ENCODE data around the gene PSMG4. TPM values are rescaled to one million over a fixed set of nuclear protein-coding genes. Genes with fewer than 3 reads are reported as not detected.

Gene PSMG4
- total RNA-seq, 3 donors from 2014 or later (not counting 1 experiment from before 2014, with no cell fraction given), result 8.3 to 15.3 (median 11.3) TPM

- Mint-ChIP-seq H3K9me3 (no peaks in the 10 kb centered on the region), H3K4me1 (no peaks in the 10 kb centered on the region), H3K27me3 (ENCODE audit: low read depth in 2 of 2) (peaks cover 12 to 36% of the 10 kb centered on the region in 2 donors), H3K4me3 (no peak overlapping the region), H3K27ac (no peak overlapping the region), H3K36me3 (no peaks in the 10 kb centered on the region)
- no peak for ATAC-seq
- DNase-seq, result no peak
- no peaks in the 10 kb centered on the region for H3K36me3 ChIP-seq (ENCODE audit: control insufficient read depth, insufficient read depth, low read length)
- intact Hi-C loops (cut with micrococcal nuclease), result no loop called here
- WGBS (ENCODE audit: insufficient coverage), result 73% methylated on average over 11 of the region's 11 CpGs
- no peaks in the 10 kb centered on the region for H3K4me1 ChIP-seq (ENCODE audit: control insufficient read depth, insufficient read depth, low read length)
- no peaks in the 10 kb centered on the region for H3K27me3 ChIP-seq (ENCODE audit: control insufficient read depth, insufficient read depth, low read length)
- H3K27ac ChIP-seq (ENCODE audit: low read length), result no peak overlapping the region
- no peak overlapping the region for H3K4me3 ChIP-seq (ENCODE audit: low read length)
- TF ChIP-seq, protein P1, sequence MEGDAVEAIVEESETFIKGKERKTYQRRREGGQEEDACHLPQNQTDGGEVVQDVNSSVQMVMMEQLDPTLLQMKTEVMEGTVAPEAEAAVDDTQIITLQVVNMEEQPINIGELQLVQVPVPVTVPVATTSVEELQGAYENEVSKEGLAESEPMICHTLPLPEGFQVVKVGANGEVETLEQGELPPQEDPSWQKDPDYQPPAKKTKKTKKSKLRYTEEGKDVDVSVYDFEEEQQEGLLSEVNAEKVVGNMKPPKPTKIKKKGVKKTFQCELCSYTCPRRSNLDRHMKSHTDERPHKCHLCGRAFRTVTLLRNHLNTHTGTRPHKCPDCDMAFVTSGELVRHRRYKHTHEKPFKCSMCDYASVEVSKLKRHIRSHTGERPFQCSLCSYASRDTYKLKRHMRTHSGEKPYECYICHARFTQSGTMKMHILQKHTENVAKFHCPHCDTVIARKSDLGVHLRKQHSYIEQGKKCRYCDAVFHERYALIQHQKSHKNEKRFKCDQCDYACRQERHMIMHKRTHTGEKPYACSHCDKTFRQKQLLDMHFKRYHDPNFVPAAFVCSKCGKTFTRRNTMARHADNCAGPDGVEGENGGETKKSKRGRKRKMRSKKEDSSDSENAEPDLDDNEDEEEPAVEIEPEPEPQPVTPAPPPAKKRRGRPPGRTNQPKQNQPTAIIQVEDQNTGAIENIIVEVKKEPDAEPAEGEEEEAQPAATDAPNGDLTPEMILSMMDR (IDR thresholded peaks at IDR 0.05), result no peak
- H3K9me3 ChIP-seq (ENCODE audit: control insufficient read depth, insufficient read depth, low read length), result no peaks in the 10 kb centered on the region
Measured at GRCh38 chr6:3309391-3310050, 50.8 kb downstream of the PSMG4 start.

GRCh38 chr6:3310051-3310448, 51.3 kb downstream of the PSMG4 start:
- intact Hi-C loops (cut with micrococcal nuclease), result no loop called here
- TF ChIP-seq, protein P1 (IDR thresholded peaks at IDR 0.05), result no peak
- no peaks in the 10 kb centered on the region for H3K9me3 ChIP-seq (ENCODE audit: control insufficient read depth, insufficient read depth, low read length)
- no peak for ATAC-seq
- DNase-seq, result no peak
- H3K27ac Mint-ChIP-seq, result no peak overlapping the region
- H3K36me3 Mint-ChIP-seq, result no peaks in the 10 kb centered on the region
- WGBS (ENCODE audit: insufficient coverage), result 88% methylated on average over 5 of the region's 6 CpGs
- no peak overlapping the region for H3K4me3 ChIP-seq (ENCODE audit: low read length)
- no peak overlapping the region for H3K4me3 Mint-ChIP-seq
- no peaks in the 10 kb centered on the region for H3K4me1 ChIP-seq (ENCODE audit: control insufficient read depth, insufficient read depth, low read length)
- no peaks in the 10 kb centered on the region for H3K36me3 ChIP-seq (ENCODE audit: control insufficient read depth, insufficient read depth, low read length)
- H3K27me3 ChIP-seq (ENCODE audit: control insufficient read depth, insufficient read depth, low read length), result no peaks in the 10 kb centered on the region
- no peaks in the 10 kb centered on the region for H3K9me3 Mint-ChIP-seq
- peaks cover 10 to 34% of the 10 kb centered on the region in 2 donors for H3K27me3 Mint-ChIP-seq (ENCODE audit: low read depth in 2 of 2)
- H3K4me1 Mint-ChIP-seq, result no peaks in the 10 kb centered on the region
- no peak overlapping the region for H3K27ac ChIP-seq (ENCODE audit: low read length)

GRCh38 chr6:3310703-3311102, 52.0 kb downstream of the PSMG4 start:
- Histone ChIP-seq H3K9me3 (ENCODE audit: control insufficient read depth, insufficient read depth, low read length) (no peaks in the 10 kb centered on the region), H3K4me1 (ENCODE audit: control insufficient read depth, insufficient read depth, low read length) (no peaks in the 10 kb centered on the region), H3K4me3 (ENCODE audit: low read length) (no peak overlapping the region), H3K27me3 (ENCODE audit: control insufficient read depth, insufficient read depth, low read length) (no peaks in the 10 kb centered on the region), H3K36me3 (ENCODE audit: control insufficient read depth, insufficient read depth, low read length) (no peaks in the 10 kb centered on the region), H3K27ac (ENCODE audit: low read length) (no peak overlapping the region)
- DNase-seq, result no peak
- 84% methylated on average over 9 of the region's 9 CpGs for WGBS (ENCODE audit: insufficient coverage)
- Mint-ChIP-seq H3K4me1 (no peaks in the 10 kb centered on the region), H3K36me3 (no peaks in the 10 kb centered on the region), H3K27me3 (ENCODE audit: low read depth in 2 of 2) (peaks cover 10 to 31% of the 10 kb centered on the region in 2 donors), H3K4me3 (no peak overlapping the region), H3K9me3 (no peaks in the 10 kb centered on the region), H3K27ac (no peak overlapping the region)
- TF ChIP-seq, protein P1 (IDR thresholded peaks at IDR 0.05), result no peak
- no peak for ATAC-seq
- intact Hi-C loops (cut with micrococcal nuclease), result no loop called here

- Mint-ChIP-seq H3K4me1 (no peaks in the 10 kb centered on the region), H3K4me3 (no peak overlapping the region), H3K36me3 (no peaks in the 10 kb centered on the region), H3K9me3 (no peaks in the 10 kb centered on the region), H3K27me3 (ENCODE audit: low read depth in 2 of 2) (peaks cover 10 to 23% of the 10 kb centered on the region in 2 donors), H3K27ac (no peak overlapping the region)
- ATAC-seq (no peak), DNase-seq (no peak)
- TF ChIP-seq, protein P1 (IDR thresholded peaks at IDR 0.05), result no peak
- 90% methylated on average over 6 of the region's 6 CpGs for WGBS (ENCODE audit: insufficient coverage)
- Histone ChIP-seq H3K27me3 (ENCODE audit: control insufficient read depth, insufficient read depth, low read length) (no peaks in the 10 kb centered on the region), H3K27ac (ENCODE audit: low read length) (no peak overlapping the region), H3K9me3 (ENCODE audit: control insufficient read depth, insufficient read depth, low read length) (no peaks in the 10 kb centered on the region), H3K4me3 (ENCODE audit: low read length) (no peak overlapping the region), H3K4me1 (ENCODE audit: control insufficient read depth, insufficient read depth, low read length) (no peaks in the 10 kb centered on the region), H3K36me3 (ENCODE audit: control insufficient read depth, insufficient read depth, low read length) (no peaks in the 10 kb centered on the region)
- intact Hi-C loops (cut with micrococcal nuclease), result no loop called here
Measured at GRCh38 chr6:3311826-3312225, 53.1 kb downstream of the PSMG4 start.
